SU-DHL-6 (cell line): ENCODE data around the gene CKS1B.

Source experiments
- EZH2phosphoT487 ChIP-seq: fragments of 200-600 bp; sonication (generic), shearing (Covaris generic); conservative IDR thresholded peaks from 2 replicates; pipeline ENCODE4 v1.6.1; 2018; ENCODE audit warnings: mild to moderate bottlenecking, antibody characterized with exemption, low read length, moderate library complexity, mixed read lengths
- TF ChIP-seq, protein P1 (sequence below): fragments of 200-600 bp; sonication (generic); IDR thresholded peaks from one replicate; pipeline ENCODE4 v1.5.1; 2017; ENCODE audit warnings: antibody characterized with exemption, mild to moderate bottlenecking, low read length, moderate library complexity; ENCODE audit not compliant: insufficient read depth, poor library complexity, severe bottlenecking

GRCh38 chr1:155003766-155004351 is 29.4 kb downstream of the CKS1B start:
- TF ChIP-seq, protein P1, sequence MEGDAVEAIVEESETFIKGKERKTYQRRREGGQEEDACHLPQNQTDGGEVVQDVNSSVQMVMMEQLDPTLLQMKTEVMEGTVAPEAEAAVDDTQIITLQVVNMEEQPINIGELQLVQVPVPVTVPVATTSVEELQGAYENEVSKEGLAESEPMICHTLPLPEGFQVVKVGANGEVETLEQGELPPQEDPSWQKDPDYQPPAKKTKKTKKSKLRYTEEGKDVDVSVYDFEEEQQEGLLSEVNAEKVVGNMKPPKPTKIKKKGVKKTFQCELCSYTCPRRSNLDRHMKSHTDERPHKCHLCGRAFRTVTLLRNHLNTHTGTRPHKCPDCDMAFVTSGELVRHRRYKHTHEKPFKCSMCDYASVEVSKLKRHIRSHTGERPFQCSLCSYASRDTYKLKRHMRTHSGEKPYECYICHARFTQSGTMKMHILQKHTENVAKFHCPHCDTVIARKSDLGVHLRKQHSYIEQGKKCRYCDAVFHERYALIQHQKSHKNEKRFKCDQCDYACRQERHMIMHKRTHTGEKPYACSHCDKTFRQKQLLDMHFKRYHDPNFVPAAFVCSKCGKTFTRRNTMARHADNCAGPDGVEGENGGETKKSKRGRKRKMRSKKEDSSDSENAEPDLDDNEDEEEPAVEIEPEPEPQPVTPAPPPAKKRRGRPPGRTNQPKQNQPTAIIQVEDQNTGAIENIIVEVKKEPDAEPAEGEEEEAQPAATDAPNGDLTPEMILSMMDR, result no peak
- no peak for TF ChIP-seq EZH2phosphoT487
